GM12864 (cell line): ENCODE measurements around the gene NHLH2.

ENCODE experiments used
- DNase-seq: peaks from one replicate; pipeline ENCODE4 v3.0.0-alpha.2; 2011; ENCODE audit warnings: low read depth
- H3K4me3 ChIP-seq: 2 replicates; pipeline ENCODE4 v1.5.1; 2011; ENCODE audit warnings: mild to moderate bottlenecking, low read depth, low read length, control low read depth
- CTCF ChIP-seq: IDR thresholded peaks from 2 replicates; pipeline ENCODE4 v1.5.1; 2011; ENCODE audit warnings: low read depth, mild to moderate bottlenecking, moderate library complexity, low read length, control low read depth, inconsistent platforms; ENCODE audit errors: missing control alignments

Gene NHLH2

DNA sequence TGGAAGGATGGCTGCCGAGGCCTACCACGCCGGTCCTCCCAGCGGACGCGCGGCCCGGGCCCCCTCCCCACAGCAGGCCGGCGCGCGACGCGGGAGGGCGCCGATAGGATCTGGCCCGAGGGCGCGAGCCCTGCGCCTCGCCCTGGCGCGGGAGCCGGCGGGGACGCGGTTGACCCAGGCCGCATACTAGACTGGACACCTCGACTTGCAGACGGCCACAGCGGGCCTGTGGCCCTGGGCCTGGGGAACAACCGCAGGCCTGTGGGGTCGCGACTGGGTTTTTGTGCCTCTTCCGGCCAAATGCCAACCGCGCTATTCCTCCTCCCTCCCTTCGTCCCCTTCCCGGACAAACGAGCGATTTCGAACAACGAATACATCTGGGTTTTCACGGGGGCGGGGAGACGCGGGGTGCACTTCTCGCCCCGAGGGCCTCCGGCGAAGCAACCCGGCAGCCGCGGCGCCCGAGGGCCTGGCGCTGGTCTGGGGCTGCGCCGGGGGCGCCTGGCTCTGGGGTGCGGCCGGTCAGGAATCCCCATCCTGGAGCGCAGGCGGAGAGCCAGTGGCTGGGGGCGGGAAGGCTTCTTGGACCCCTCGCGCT is 2.4 kb downstream of the NHLH2 start:
- DNase-seq = no peak
- TF ChIP-seq CTCF = no peak
- H3K4me3 ChIP-seq = no peak overlapping the region

DNA sequence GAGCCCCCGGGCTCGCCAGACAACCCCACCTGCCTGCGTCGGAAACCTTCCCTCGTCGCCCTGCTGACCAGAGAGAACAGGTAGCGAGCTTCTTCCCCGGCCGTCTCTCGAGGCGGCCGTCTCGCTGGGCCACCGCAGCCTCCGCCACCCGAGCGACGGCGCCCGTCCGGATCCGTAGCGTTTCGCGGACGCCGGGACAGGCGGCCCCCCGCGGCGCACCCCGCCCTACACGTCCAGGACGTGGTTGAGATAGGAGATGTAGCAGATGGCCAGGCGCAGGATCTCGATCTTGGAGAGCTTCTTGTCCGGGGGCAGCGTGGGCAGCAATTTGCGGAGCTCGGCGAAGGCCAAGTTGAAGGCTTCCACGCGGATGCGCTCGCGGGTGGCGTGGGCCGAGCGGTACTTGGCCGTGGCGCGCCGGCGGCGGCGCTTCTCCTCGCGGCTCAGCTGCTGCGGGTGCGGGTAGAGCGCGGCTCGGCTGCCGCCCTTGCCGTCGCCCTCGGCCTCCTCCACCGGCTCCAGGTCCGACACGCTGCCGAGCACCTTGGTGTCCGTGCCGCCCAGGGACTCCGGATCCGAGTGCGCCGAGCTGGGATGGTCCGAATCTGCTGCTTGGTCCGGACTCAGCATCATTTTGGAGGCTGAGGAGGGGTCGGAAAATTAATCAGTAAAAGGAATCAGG is 3.0 kb downstream of the NHLH2 start:
- H3K4me3 ChIP-seq = no peak overlapping the region
- no peak for TF ChIP-seq CTCF
- no peak for DNase-seq

GRCh38 chr1:115837341-115837739 is 3.6 kb downstream of the NHLH2 start:
- DNase-seq = no peak
- no peak for TF ChIP-seq CTCF
- no peak overlapping the region for H3K4me3 ChIP-seq

DNA sequence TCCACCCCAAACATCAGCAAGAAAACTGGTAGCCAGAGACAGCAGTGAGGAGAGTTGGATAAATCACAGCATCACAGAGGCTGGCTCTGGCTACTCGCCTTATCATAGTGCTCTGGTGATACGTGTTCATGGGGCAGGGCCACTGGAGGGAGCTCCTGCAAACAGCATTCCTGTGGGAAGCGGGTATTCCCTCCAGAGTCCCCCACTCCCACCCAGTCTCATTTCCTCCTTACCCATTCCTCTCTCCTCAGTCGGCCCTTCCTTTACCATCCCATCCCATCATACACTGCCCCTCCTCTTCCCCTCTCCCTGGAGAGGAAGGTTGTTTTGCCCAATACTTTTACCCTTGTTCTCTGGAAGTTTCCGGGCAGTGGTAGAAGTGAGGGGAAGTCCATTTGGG is 7.1 kb downstream of the NHLH2 start:
- no peak overlapping the region for H3K4me3 ChIP-seq
- no peak for DNase-seq
- TF ChIP-seq CTCF = no peak

GRCh38 chr1:115832651-115833050 is 8.3 kb downstream of the NHLH2 start:
- DNase-seq = no peak
- H3K4me3 ChIP-seq = no peak overlapping the region
- no peak for TF ChIP-seq CTCF

- no peak overlapping the region for H3K4me3 ChIP-seq
- TF ChIP-seq CTCF = no peak
- DNase-seq = no peak
Observed at GRCh38 chr1:115830963-115831362, 10.0 kb downstream of the NHLH2 start.

GRCh38 chr1:115829947-115830346 is 11.0 kb downstream of the NHLH2 start:
- DNase-seq = no peak
- H3K4me3 ChIP-seq = no peak overlapping the region
- no peak for TF ChIP-seq CTCF
